HEK293 (cell line): ENCODE data around the gene CC2D1A.

Experiments used
- CTCF ChIP-seq: fragments of 450-650 bp; formaldehyde crosslinking; IDR thresholded peaks from 2 replicates; pipeline ENCODE4 v1.5.1; 2016; ENCODE audit warnings: missing biosample characterization, missing genetic modification characterization
- KLF9 ChIP-seq: fragments of 450-650 bp; formaldehyde crosslinking; IDR thresholded peaks from 2 replicates; pipeline ENCODE4 v1.5.1; 2016; ENCODE audit warnings: missing biosample characterization, missing genetic modification characterization, low read depth
- ZBTB20 ChIP-seq: fragments of 450-650 bp; formaldehyde crosslinking; IDR thresholded peaks from 2 replicates; pipeline ENCODE4 v1.5.1; 2016; ENCODE audit warnings: missing biosample characterization, missing genetic modification characterization
- ZNF26 ChIP-seq: fragments of 450-650 bp; formaldehyde crosslinking; IDR thresholded peaks from 2 replicates; pipeline ENCODE4 v1.5.1; 2016; ENCODE audit warnings: missing biosample characterization, missing genetic modification characterization
- ZNF776 ChIP-seq: fragments of 450-650 bp; formaldehyde crosslinking; IDR thresholded peaks from 2 replicates; pipeline ENCODE4 v1.5.0; 2017; ENCODE audit warnings: missing biosample characterization, missing genetic modification characterization, borderline replicate concordance
- ZSCAN30 ChIP-seq: fragments of 450-650 bp; IDR thresholded peaks from 2 replicates; pipeline ENCODE4 v1.5.1; 2018; ENCODE audit warnings: missing biosample characterization, mild to moderate bottlenecking, missing genetic modification characterization, moderate library complexity
- TF ChIP-seq, protein P1 (sequence below): fragments of 450-650 bp; formaldehyde crosslinking; IDR thresholded peaks from 2 replicates; pipeline ENCODE4 v1.5.1; 2016; ENCODE audit warnings: missing biosample characterization, missing genetic modification characterization
- TF ChIP-seq, protein P2 (sequence below): fragments of 450-650 bp; formaldehyde crosslinking; IDR thresholded peaks from 2 replicates; pipeline ENCODE4 v1.5.1; 2017; ENCODE audit warnings: missing biosample characterization, missing genetic modification characterization

DNA sequence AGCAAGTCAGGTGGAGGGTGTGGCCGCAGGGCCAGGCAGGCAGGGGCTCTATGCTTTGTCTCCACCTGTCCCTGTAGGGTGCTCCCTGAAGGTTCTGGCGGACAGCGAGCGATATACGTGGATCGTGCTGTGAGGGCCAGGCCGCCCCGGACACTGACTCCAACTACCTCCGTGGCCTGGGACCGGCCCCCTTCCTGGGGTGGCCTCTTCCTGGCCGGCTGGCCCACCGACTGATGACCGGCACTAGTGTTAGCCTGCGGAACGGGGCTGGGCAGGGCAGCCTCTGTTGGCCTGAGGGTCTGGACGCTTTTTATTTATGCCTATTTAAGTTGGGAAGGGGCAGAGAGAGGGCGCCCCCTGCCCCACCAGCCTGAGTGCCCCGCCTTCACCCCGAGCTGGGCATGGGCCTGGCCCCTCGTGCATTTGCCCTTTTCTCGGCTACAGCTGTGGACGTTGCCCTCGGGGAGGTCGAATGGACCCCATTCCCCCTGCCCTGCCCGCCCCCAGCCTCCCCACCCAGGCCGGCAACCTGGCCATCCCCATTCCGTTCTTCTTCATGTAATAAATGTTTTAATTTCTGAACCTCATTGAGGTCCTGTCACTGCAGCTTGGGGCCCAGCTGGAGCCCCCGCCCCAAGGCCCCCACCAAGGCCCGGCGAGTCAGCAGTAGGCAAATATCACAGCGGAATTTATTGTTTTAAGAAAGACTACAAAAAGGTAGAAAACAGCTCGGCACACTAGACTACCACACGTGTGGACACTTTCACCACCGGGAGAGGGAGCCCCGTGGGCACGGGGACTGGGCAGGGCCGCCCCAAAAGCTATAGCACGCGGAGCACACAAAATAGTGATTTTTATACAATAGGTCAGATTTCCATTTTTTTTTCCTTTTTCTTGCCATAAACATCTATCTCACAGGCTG lies 55.1 kb downstream of the CC2D1A start:
- TF ChIP-seq, protein P1, sequence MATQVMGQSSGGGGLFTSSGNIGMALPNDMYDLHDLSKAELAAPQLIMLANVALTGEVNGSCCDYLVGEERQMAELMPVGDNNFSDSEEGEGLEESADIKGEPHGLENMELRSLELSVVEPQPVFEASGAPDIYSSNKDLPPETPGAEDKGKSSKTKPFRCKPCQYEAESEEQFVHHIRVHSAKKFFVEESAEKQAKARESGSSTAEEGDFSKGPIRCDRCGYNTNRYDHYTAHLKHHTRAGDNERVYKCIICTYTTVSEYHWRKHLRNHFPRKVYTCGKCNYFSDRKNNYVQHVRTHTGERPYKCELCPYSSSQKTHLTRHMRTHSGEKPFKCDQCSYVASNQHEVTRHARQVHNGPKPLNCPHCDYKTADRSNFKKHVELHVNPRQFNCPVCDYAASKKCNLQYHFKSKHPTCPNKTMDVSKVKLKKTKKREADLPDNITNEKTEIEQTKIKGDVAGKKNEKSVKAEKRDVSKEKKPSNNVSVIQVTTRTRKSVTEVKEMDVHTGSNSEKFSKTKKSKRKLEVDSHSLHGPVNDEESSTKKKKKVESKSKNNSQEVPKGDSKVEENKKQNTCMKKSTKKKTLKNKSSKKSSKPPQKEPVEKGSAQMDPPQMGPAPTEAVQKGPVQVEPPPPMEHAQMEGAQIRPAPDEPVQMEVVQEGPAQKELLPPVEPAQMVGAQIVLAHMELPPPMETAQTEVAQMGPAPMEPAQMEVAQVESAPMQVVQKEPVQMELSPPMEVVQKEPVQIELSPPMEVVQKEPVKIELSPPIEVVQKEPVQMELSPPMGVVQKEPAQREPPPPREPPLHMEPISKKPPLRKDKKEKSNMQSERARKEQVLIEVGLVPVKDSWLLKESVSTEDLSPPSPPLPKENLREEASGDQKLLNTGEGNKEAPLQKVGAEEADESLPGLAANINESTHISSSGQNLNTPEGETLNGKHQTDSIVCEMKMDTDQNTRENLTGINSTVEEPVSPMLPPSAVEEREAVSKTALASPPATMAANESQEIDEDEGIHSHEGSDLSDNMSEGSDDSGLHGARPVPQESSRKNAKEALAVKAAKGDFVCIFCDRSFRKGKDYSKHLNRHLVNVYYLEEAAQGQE (tag by site-specific recombination) = no peak
- TF ChIP-seq ZNF26 (tag by site-specific recombination) = no peak
- TF ChIP-seq KLF9 = no peak
- TF ChIP-seq CTCF (tag by site-specific recombination) = no peak
- TF ChIP-seq ZBTB20 (tag by site-specific recombination) = no peak
- TF ChIP-seq, protein P2, sequence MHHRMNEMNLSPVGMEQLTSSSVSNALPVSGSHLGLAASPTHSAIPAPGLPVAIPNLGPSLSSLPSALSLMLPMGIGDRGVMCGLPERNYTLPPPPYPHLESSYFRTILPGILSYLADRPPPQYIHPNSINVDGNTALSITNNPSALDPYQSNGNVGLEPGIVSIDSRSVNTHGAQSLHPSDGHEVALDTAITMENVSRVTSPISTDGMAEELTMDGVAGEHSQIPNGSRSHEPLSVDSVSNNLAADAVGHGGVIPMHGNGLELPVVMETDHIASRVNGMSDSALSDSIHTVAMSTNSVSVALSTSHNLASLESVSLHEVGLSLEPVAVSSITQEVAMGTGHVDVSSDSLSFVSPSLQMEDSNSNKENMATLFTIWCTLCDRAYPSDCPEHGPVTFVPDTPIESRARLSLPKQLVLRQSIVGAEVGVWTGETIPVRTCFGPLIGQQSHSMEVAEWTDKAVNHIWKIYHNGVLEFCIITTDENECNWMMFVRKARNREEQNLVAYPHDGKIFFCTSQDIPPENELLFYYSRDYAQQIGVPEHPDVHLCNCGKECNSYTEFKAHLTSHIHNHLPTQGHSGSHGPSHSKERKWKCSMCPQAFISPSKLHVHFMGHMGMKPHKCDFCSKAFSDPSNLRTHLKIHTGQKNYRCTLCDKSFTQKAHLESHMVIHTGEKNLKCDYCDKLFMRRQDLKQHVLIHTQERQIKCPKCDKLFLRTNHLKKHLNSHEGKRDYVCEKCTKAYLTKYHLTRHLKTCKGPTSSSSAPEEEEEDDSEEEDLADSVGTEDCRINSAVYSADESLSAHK (tag by site-specific recombination) = no peak
- no peak for TF ChIP-seq ZNF776
- no peak for TF ChIP-seq ZSCAN30 (tag by site-specific recombination)
